ACHN (cell line): Measurements from ENCODE around the gene PAM.
A peak's percentile ranks its signal among the peaks of the same experiment; 100 is the strongest.
"Not testable (repeated sequence)": the region's sequence is repeated elsewhere in the genome, so short reads cannot be mapped to it uniquely, and the experiment has no call there.

ENCODE experiments used
- DNase-seq: peaks from one replicate; pipeline ENCODE4 v3.0.0-alpha.2; 2015
- in situ Hi-C: cut with HindIII; loops from 2 replicates; pipeline ENCODE4 v1.10.0; 2017; ENCODE audit warnings: low sequenced_read_pairs, low pct_ligation_motif_present, low pct_unique_long_range_greater_than_20kb

The PAM gene

GRCh38 chr5:102998224-102998623, 243.1 kb downstream of the PAM start:
- in situ Hi-C loops, result no loop called here

GRCh38 chr5:102999191-102999590, 244.1 kb downstream of the PAM start:
- no peak for DNase-seq
- in situ Hi-C loops, result no loop called here

More at GRCh38 chr5:102998224-102998623, 243.1 kb downstream of the PAM start:
- no peak for DNase-seq

GRCh38 chr5:102999621-103000020, 244.5 kb downstream of the PAM start:
- in situ Hi-C loops, DNase-seq: not testable (repeated sequence)

- no peak for DNase-seq
- in situ Hi-C loops, result no loop called here
Observed at GRCh38 chr5:103000089-103000488, 245.0 kb downstream of the PAM start.

GRCh38 chr5:103003872-103004271, 248.8 kb downstream of the PAM start:
- in situ Hi-C loops, result no loop called here
- DNase-seq, result no peak

GRCh38 chr5:103005276-103005675, 250.2 kb downstream of the PAM start:
- DNase-seq, result no peak
- in situ Hi-C loops, result no loop called here

- DNase-seq, result no peak
- in situ Hi-C loops, result no loop called here
Observed at GRCh38 chr5:103006921-103007320, 251.8 kb downstream of the PAM start.

GRCh38 chr5:103010168-103010567, 255.1 kb downstream of the PAM start:
- no peak for DNase-seq
- in situ Hi-C loops, result no loop called here

- in situ Hi-C loops, result no loop called here
- no peak for DNase-seq
Observed at GRCh38 chr5:103013933-103014552, 258.9 kb downstream of the PAM start.

GRCh38 chr5:103014983-103015382, 259.9 kb downstream of the PAM start:
- DNase-seq, result no peak
- in situ Hi-C loops, result no loop called here

- no peak for DNase-seq
- in situ Hi-C loops, result no loop called here
Observed at GRCh38 chr5:103016167-103016566, 261.1 kb downstream of the PAM start.

GRCh38 chr5:103019804-103020203, 264.7 kb downstream of the PAM start:
- DNase-seq, result no peak
- in situ Hi-C loops, result no loop called here

- peak; percentile 66 for DNase-seq
Observed at GRCh38 chr5:103021314-103021713, 266.2 kb downstream of the PAM start.

GRCh38 chr5:103027267-103027666, 272.2 kb downstream of the PAM start:
- in situ Hi-C loops, result no loop called here
- DNase-seq, result no peak

More at GRCh38 chr5:103021314-103021713, 266.2 kb downstream of the PAM start:
- in situ Hi-C loops, result no loop called here

- in situ Hi-C loops, result no loop called here
- peak; percentile 17 for DNase-seq
Observed at GRCh38 chr5:103031607-103032006, 276.5 kb downstream of the PAM start.

- in situ Hi-C loops, result no loop called here
- no peak for DNase-seq
Observed at GRCh38 chr5:103033696-103034095, 278.6 kb downstream of the PAM start.

- in situ Hi-C loops, result no loop called here
- DNase-seq, result no peak
Observed at GRCh38 chr5:103034662-103035392, 279.7 kb downstream of the PAM start.

GRCh38 chr5:103035701-103036100, 280.6 kb downstream of the PAM start:
- in situ Hi-C loops, result no loop called here

GRCh38 chr5:103036601-103037000, 281.5 kb downstream of the PAM start:
- in situ Hi-C loops, result no loop called here
- DNase-seq, result no peak

More at GRCh38 chr5:103035701-103036100, 280.6 kb downstream of the PAM start:
- DNase-seq, result no peak
